ENCODE measurements around the gene PHYHD1.

GRCh38 chr9:128969491-128969890 lies 48.7 kb downstream of the PHYHD1 start:
- TF ChIP-seq CTCF (IDR thresholded peaks at IDR 0.05) (no peak), EZH2 (IDR thresholded peaks at IDR 0.05; ENCODE audit: borderline replicate concordance, insufficient read depth, low read depth, low read length, poor library complexity, severe bottlenecking) (no peak)

Measured in B cell (primary cell).